Mammary epithelial cell (primary cell): ENCODE results near the gene LGMN.

ENCODE experiments used
- EZH2 ChIP-seq: IDR thresholded peaks from 2 replicates; pipeline ENCODE4 v1.6.1; 2012; ENCODE audit warnings: low read length, inconsistent platforms, borderline replicate concordance
- TF ChIP-seq, protein P1 (sequence below), 2 donors: IDR thresholded peaks in 1 of 2; conservative IDR thresholded peaks in 1 of 2; 2 replicates each; pipeline ENCODE4 v1.5.1; 2011 to 2012; ENCODE audit warnings: inconsistent platforms in 2 of 2, low read length in 2 of 2, mild to moderate bottlenecking in 2 of 2, control low read depth in 1 of 2, low read depth in 1 of 2; ENCODE audit not compliant: insufficient read depth in 1 of 2; ENCODE audit errors: extremely low read depth in 1 of 2

DNA sequence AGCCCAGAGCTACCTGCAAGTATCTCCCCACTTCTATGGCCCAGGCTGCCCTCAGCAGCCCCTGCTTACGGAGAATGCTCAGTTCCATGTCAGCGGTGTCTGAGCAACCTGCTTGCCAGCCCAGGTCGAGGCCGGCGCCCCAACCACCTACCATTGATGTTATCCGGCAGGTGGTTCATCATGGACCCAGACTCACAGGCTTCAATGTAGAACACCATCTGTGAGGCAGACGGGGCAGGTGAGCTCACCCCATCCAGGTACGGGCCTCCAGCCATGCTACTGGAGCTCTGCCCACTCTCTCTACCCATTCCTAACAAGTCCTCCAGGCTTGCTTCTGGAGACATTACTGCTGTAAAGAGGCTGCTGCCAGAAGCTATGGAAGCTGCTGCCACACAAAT is 35.8 kb downstream of the LGMN start:
- TF ChIP-seq EZH2: no peak
- TF ChIP-seq, protein P1, sequence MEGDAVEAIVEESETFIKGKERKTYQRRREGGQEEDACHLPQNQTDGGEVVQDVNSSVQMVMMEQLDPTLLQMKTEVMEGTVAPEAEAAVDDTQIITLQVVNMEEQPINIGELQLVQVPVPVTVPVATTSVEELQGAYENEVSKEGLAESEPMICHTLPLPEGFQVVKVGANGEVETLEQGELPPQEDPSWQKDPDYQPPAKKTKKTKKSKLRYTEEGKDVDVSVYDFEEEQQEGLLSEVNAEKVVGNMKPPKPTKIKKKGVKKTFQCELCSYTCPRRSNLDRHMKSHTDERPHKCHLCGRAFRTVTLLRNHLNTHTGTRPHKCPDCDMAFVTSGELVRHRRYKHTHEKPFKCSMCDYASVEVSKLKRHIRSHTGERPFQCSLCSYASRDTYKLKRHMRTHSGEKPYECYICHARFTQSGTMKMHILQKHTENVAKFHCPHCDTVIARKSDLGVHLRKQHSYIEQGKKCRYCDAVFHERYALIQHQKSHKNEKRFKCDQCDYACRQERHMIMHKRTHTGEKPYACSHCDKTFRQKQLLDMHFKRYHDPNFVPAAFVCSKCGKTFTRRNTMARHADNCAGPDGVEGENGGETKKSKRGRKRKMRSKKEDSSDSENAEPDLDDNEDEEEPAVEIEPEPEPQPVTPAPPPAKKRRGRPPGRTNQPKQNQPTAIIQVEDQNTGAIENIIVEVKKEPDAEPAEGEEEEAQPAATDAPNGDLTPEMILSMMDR (conservative IDR thresholded peaks at IDR 0.05 in 1 of 2, IDR thresholded peaks at IDR 0.05 in 1 of 2; ENCODE audit: extremely low read depth in 1 of 2, insufficient read depth in 1 of 2, low read depth in 1 of 2, low read length in 2 of 2): no peak
